Mammary epithelial cell (primary cell): ENCODE data around the gene SENP8.

Experiments used
- CTCF ChIP-seq, 2 donors: IDR thresholded peaks in 1 of 2; conservative IDR thresholded peaks in 1 of 2; 2 replicates each; pipeline ENCODE4 v1.5.1; 2011 to 2012; ENCODE audit warnings: inconsistent platforms in 2 of 2, low read length in 2 of 2, mild to moderate bottlenecking in 2 of 2, control low read depth in 1 of 2, low read depth in 1 of 2; ENCODE audit not compliant: insufficient read depth in 1 of 2; ENCODE audit errors: extremely low read depth in 1 of 2
- EZH2 ChIP-seq: IDR thresholded peaks from 2 replicates; pipeline ENCODE4 v1.6.1; 2012; ENCODE audit warnings: low read length, inconsistent platforms, borderline replicate concordance

DNA sequence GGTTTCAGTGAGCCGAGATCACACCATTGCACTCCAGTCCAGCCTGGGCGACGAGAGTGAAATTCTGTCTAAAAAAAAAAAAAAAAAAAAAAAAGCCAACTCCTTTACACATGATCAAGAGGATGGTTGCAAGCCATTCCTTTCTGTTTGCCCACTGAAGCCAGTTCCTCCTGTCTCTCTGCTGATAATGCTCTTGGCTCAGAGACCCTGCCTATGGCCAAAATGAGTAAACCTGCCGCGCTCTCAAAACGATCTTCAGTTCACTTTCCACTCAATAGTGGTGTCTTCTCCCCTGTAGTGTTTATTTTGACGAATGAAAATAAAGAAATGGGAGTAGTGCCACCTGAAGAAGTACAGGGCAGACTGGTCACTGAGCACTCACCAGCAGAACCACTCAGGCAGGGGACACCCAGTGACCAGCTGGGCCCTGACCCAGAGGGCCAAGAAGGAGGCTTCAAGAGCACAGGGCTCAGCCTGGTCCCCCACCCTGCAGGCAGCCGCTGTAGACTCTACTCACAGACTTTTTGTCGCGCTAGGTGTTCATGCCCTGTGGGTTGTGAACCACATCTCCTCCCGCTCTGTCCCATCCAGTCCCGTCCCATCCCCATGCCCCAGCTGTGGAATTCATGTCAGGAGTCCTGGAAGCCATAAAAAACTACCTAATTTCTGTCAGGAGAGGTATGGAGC is 55.8 kb downstream of the SENP8 start:
- no peak for TF ChIP-seq CTCF (conservative IDR thresholded peaks at IDR 0.05 in 1 of 2, IDR thresholded peaks at IDR 0.05 in 1 of 2; ENCODE audit: extremely low read depth in 1 of 2, insufficient read depth in 1 of 2, low read depth in 1 of 2, low read length in 2 of 2)
- TF ChIP-seq EZH2, result no peak
